K562 (cell line): ENCODE results near the gene ITPR2. TPM values are rescaled to one million over a fixed set of nuclear protein-coding genes. Genes with fewer than 3 reads are reported as not detected.

Experiments
- ATAC-seq: fragments of 200-7000 bp; cut with Tn5 transposase; 3 replicates; pipeline ENCODE4 v1.9.1; 2020; ENCODE audit warnings: moderate library complexity
- BruUV-seq: library from RNA; stranded (reverse); fragments of 400-500 nt; replicated peaks from 2 replicates; lab custom pipeline; 2021; lab: Mats Ljungman, UMichigan
- CTCF ChIA-PET: fragments of 300-600 bp; formaldehyde crosslinking; extraction: SDS; loops from one replicate; lab custom pipeline; 2021; ENCODE audit warnings: low intra/inter-chr PET ratio; lab: Yijun Ruan, JAX
- POLR2A ChIA-PET: fragments of 300-600, 350-650 bp; sonication (Branson Sonifier 250); formaldehyde crosslinking; extraction: SDS; loops from one replicate; lab custom pipeline; 2021; ENCODE audit warnings: antibody characterized with exemption, inconsistent platforms; lab: Yijun Ruan, JAX
- DNase-seq, 4 experiments: peaks; one replicate each; pipeline versions ENCODE4 v3.0.0 to v3.0.0-alpha.2; 2011 to 2018; ENCODE audit warnings: low spot score in 3 of 4, mixed read lengths in 3 of 4; ENCODE audit errors: extremely low read depth in 1 of 4
- FAIRE-seq: peaks from 2 replicates; lab custom pipeline; 2011; peaks lifted over from hg19 to GRCh38; lab: Jason Lieb, UNC
- H2AFZ ChIP-seq: 2 replicates; pipeline ENCODE4 v1.6.0; 2011; ENCODE audit warnings: low read depth, low read length, control low read depth, inconsistent platforms
- H3K27ac ChIP-seq: fragments of 200-600 bp; 3 replicates; pipeline ENCODE4 v1.8.0; 2011; ENCODE audit warnings: low read depth, mild to moderate bottlenecking, control low read depth, inconsistent platforms, low read length, moderate library complexity, mixed read lengths; ENCODE audit errors: extremely low read depth
- H3K27me3 ChIP-seq, 2 experiments: fragments of 300-600 bp in 1 of 2; 2 replicates in 1 of 2; 3 replicates in 1 of 2; pipeline versions ENCODE4 v1.6.0 to v1.8.0; 2011; ENCODE audit warnings: inconsistent platforms in 2 of 2, low read length in 2 of 2, mild to moderate bottlenecking in 1 of 2, mixed read lengths in 1 of 2, moderate library complexity in 1 of 2; ENCODE audit not compliant: control insufficient read depth in 2 of 2, insufficient read depth in 2 of 2
- H3K36me3 ChIP-seq: fragments of 300-600 bp; 3 replicates; pipeline ENCODE4 v1.8.0; 2011; ENCODE audit warnings: mild to moderate bottlenecking, low read length, inconsistent platforms; ENCODE audit not compliant: control insufficient read depth, insufficient read depth
- H3K4me1 ChIP-seq, 2 experiments: fragments of 200-600 bp in 1 of 2; replicated peaks in 1 of 2; 2 replicates in 1 of 2; 3 replicates in 1 of 2; pipeline versions ENCODE4 v1.5.1 to v1.8.0; 2011; ENCODE audit warnings: inconsistent platforms in 2 of 2, low read length in 2 of 2, mild to moderate bottlenecking in 1 of 2, mixed read lengths in 1 of 2, moderate library complexity in 1 of 2; ENCODE audit not compliant: control insufficient read depth in 2 of 2, insufficient read depth in 2 of 2
- H3K4me2 ChIP-seq: 2 replicates; pipeline ENCODE4 v1.6.1; 2011; ENCODE audit warnings: low read length, control low read depth, inconsistent platforms, mixed read lengths; ENCODE audit not compliant: insufficient read depth
- H3K4me3 ChIP-seq: fragments of 200-600 bp; sonication (generic), shearing (Covaris generic); 2 replicates; pipeline ENCODE4 v1.5.1; 2016; ENCODE audit warnings: control low read depth, inconsistent platforms
- H3K79me2 ChIP-seq: fragments of 200-600 bp; 3 replicates; pipeline ENCODE4 v1.8.0; 2011; ENCODE audit warnings: low read length, inconsistent platforms; ENCODE audit not compliant: control insufficient read depth, insufficient read depth
- H3K9ac ChIP-seq, 2 experiments: 2 replicates each; pipeline versions ENCODE4 v1.6.0 to v1.6.1; 2011; ENCODE audit warnings: low read depth in 2 of 2, low read length in 2 of 2, control low read depth in 1 of 2, inconsistent platforms in 1 of 2, mild to moderate bottlenecking in 1 of 2, mixed read lengths in 1 of 2; ENCODE audit not compliant: insufficient read depth in 1 of 2
- H3K9me1 ChIP-seq: one replicate; pipeline ENCODE4 v1.6.0; 2011; ENCODE audit warnings: inconsistent platforms, mild to moderate bottlenecking, low read length, moderate library complexity; ENCODE audit not compliant: control insufficient read depth, insufficient read depth
- H3K9me3 ChIP-seq: replicated peaks from 2 replicates; pipeline ENCODE4 v1.5.1; 2011; ENCODE audit warnings: low read depth, low read length, inconsistent platforms; ENCODE audit not compliant: control insufficient read depth, insufficient read depth
- H4K20me1 ChIP-seq: replicated peaks from 2 replicates; pipeline ENCODE4 v1.6.1; 2011; ENCODE audit warnings: low read length, inconsistent platforms, mixed read lengths; ENCODE audit not compliant: control insufficient read depth, insufficient read depth
- ZNF830 ChIP-seq: fragments of 250-450 bp; sonication (Bioruptor Pico); IDR thresholded peaks from 2 replicates; pipeline ENCODE4 v1.5.0; 2021; ENCODE audit warnings: mild to moderate bottlenecking
- WGBS: fragments of 100-300 bp; shearing (Covaris generic); methylation state at CpG from one replicate; pipeline ENCODE4 v1.1.6; 2016; ENCODE audit warnings: low coverage, mixed read lengths; ENCODE audit not compliant: insufficient coverage; ENCODE audit errors: missing lambda C conversion rate; 5-methylcytosine and 5-hydroxymethylcytosine counted together
- in situ Hi-C: fragments of 300-500 bp; cut with MboI; formaldehyde crosslinking; loops from 4 replicates; pipeline ENCODE4 v1.15.0; 2018; ENCODE audit warnings: inconsistent platforms, mixed read lengths
- intact Hi-C: fragments of 100-400 bp; cut with micrococcal nuclease; formaldehyde crosslinking; loops from 2 replicates; pipeline ENCODE4 v1.14.2; 2022
- polyA plus RNA-seq, 8 experiments: library from polyadenylated mRNA; depleted of rRNA in 4 of 8; stranded (reverse) in 5 of 8; unstranded in 3 of 8; fragments of >200 nt; fragmentation: Nextera tagmentation in 2 of 8; fragmentation: Illumina TruSeq in 1 of 8; extraction: Ambion mirVana in 2 of 8; extraction: Trizol in 1 of 8; gene quantifications; 2 replicates each; pipeline versions ENCODE4 v1.2.1 to v1.2.3, GENCODE V29; 2011 to 2014; ENCODE audit warnings: inconsistent platforms in 1 of 8, missing spikeins in 1 of 8
- total RNA-seq, 7 experiments: library from RNA; depleted of rRNA in 6 of 7; stranded (reverse); fragments of >200 nt in 6 of 7; fragmentation: Illumina TruSeq in 2 of 7; extraction: Trizol in 2 of 7; gene quantifications; 2 replicates each; pipeline versions ENCODE4 v1.2.1 to v1.2.3, GENCODE V29; 2011 to 2021; ENCODE audit warnings: low replicate concordance in 1 of 7
- TF ChIP-seq, protein P1 (sequence below), 2 experiments: IDR thresholded peaks in 1 of 2; conservative IDR thresholded peaks in 1 of 2; 2 replicates each; pipeline ENCODE4 v1.6.1; 2016; ENCODE audit warnings: low read depth in 2 of 2, mild to moderate bottlenecking in 1 of 2, missing compliant biosample characterization in 1 of 2, missing genetic modification characterization in 1 of 2, moderate library complexity in 1 of 2

Gene ITPR2
- total and polyA plus RNA-seq, 9 of the 15 experiments (the other 6 are each of a cell fraction or from before 2014, with no cell fraction given): 0.21 to 3.3 (median 0.95) TPM

- no peaks in the 10 kb centered on the region for H3K9me3 ChIP-seq
- POLR2A ChIA-PET: no interaction called here
- DNase-seq (no peak), FAIRE-seq (no peak), ATAC-seq (no peak)
- TF ChIP-seq ZNF830 (CRISPR knock-in tag): no peak
- TF ChIP-seq, protein P1, sequence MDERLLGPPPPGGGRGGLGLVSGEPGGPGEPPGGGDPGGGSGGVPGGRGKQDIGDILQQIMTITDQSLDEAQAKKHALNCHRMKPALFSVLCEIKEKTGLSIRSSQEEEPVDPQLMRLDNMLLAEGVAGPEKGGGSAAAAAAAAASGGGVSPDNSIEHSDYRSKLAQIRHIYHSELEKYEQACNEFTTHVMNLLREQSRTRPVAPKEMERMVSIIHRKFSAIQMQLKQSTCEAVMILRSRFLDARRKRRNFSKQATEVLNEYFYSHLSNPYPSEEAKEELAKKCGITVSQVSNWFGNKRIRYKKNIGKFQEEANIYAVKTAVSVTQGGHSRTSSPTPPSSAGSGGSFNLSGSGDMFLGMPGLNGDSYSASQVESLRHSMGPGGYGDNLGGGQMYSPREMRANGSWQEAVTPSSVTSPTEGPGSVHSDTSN (CRISPR knock-in tag; IDR thresholded peaks at IDR 0.05; ENCODE audit: low read depth): no peak
- TF ChIP-seq, protein P1 (tag; conservative IDR thresholded peaks at IDR 0.05; ENCODE audit: low read depth): peak; percentile 35; the same call in 1 of the 2 replicates
- H3K36me3 ChIP-seq: no peaks in the 10 kb centered on the region
- H3K79me2 ChIP-seq: no peaks in the 10 kb centered on the region
- H3K27me3 ChIP-seq: peaks cover 2 to 6% of the 10 kb centered on the region in 2 experiments; a peak in 2 of 5 replicates
- no TSS peak for BruUV-seq
- no peak overlapping the region for H3K9ac ChIP-seq
- intact Hi-C loops (no loop called here), in situ Hi-C loops (no loop called here)
- H3K9me1 ChIP-seq: no peaks in the 10 kb centered on the region
- H3K4me1 ChIP-seq: no peaks in the 10 kb centered on the region
- H3K27ac ChIP-seq: no peak overlapping the region
- CTCF ChIA-PET: no interaction called here
- no peaks in the 10 kb centered on the region for H4K20me1 ChIP-seq
- no peak overlapping the region for H3K4me2 ChIP-seq
- no peak overlapping the region for H2AFZ ChIP-seq
- no peak overlapping the region for H3K4me3 ChIP-seq
- WGBS: 0% methylated on average over 6 of the region's 6 CpGs
Measured at GRCh38 chr12:26741584-26742227, 91.3 kb downstream of the ITPR2 start.
